HEK293 (cell line): ENCODE measurements around the gene TP53BP2.

Experiments
- CTCF ChIA-PET: fragments of 350-600 bp; formaldehyde crosslinking; extraction: SDS; loops from one replicate; lab custom pipeline; 2021; ENCODE audit warnings: antibody characterized with exemption; lab: Yijun Ruan, JAX
- POLR2A ChIA-PET: fragments of 300-600 bp; formaldehyde crosslinking; extraction: SDS; loops from one replicate; lab custom pipeline; 2020; ENCODE audit warnings: antibody characterized with exemption, inconsistent platforms; lab: Yijun Ruan, JAX
- H3K27ac ChIP-seq: fragments of 200-500 bp; sonication (Bioruptor generic); 2 replicates; pipeline ENCODE4 v1.5.1; 2014; ENCODE audit warnings: low read depth, low read length, control low read depth, inconsistent platforms; ENCODE audit errors: extremely low read depth
- H3K36me3 ChIP-seq, 2 experiments: fragments of 200-500 bp in 1 of 2; sonication (Bioruptor generic) in 1 of 2; 1 replicate in 1 of 2; 2 replicates in 1 of 2; pipeline ENCODE4 v1.5.1; 2014 to 2017; ENCODE audit warnings: inconsistent platforms in 2 of 2, low read length in 2 of 2; ENCODE audit not compliant: control insufficient read depth in 2 of 2, insufficient read depth in 1 of 2
- H3K4me1 ChIP-seq: fragments of 200-500 bp; sonication (Bioruptor generic); 2 replicates; pipeline ENCODE4 v1.5.1; 2014; ENCODE audit warnings: mild to moderate bottlenecking, low read length, inconsistent platforms; ENCODE audit not compliant: control insufficient read depth, insufficient read depth
- H3K4me3 ChIP-seq: 2 replicates; pipeline ENCODE4 v1.5.1; 2011; ENCODE audit warnings: low read depth, mild to moderate bottlenecking, control low read depth, low read length, moderate library complexity
- H3K9me3 ChIP-seq: fragments of 200-500 bp; sonication (Bioruptor generic); 2 replicates; pipeline ENCODE4 v1.5.1; 2014; ENCODE audit warnings: low read depth, low read length, inconsistent platforms; ENCODE audit not compliant: control insufficient read depth, insufficient read depth
- GFI1B ChIP-seq: fragments of 450-650 bp; formaldehyde crosslinking; IDR thresholded peaks from 2 replicates; pipeline ENCODE4 v1.5.1; 2016; ENCODE audit warnings: missing biosample characterization, missing genetic modification characterization
- HOXD13 ChIP-seq: sonication (generic); formaldehyde crosslinking; IDR thresholded peaks from 2 replicates; pipeline ENCODE4 v1.8.0; 2022; ENCODE audit warnings: missing genetic modification reagents, borderline replicate concordance
- MZF1 ChIP-seq: fragments of 450-650 bp; formaldehyde crosslinking; IDR thresholded peaks from 2 replicates; pipeline ENCODE4 v1.5.1; 2017; ENCODE audit warnings: missing biosample characterization, missing genetic modification characterization, borderline replicate concordance
- PRDM6 ChIP-seq: fragments of 450-650 bp; formaldehyde crosslinking; IDR thresholded peaks from 2 replicates; pipeline ENCODE4 v1.5.1; 2017; ENCODE audit warnings: missing biosample characterization, missing genetic modification characterization
- REST ChIP-seq: fragments of 450-650 bp; formaldehyde crosslinking; IDR thresholded peaks from 2 replicates; pipeline ENCODE4 v1.5.1; 2016; ENCODE audit warnings: missing biosample characterization, missing genetic modification characterization
- SP3 ChIP-seq: fragments of 450-650 bp; formaldehyde crosslinking; IDR thresholded peaks from 2 replicates; pipeline ENCODE4 v1.5.1; 2016; ENCODE audit warnings: missing biosample characterization, missing genetic modification characterization
- SP7 ChIP-seq: fragments of 450-650 bp; formaldehyde crosslinking; IDR thresholded peaks from 2 replicates; pipeline ENCODE4 v1.5.1; 2016; ENCODE audit warnings: missing biosample characterization, missing genetic modification characterization
- YY1 ChIP-seq: fragments of 450-650 bp; formaldehyde crosslinking; IDR thresholded peaks from 2 replicates; pipeline ENCODE4 v1.5.1; 2018; ENCODE audit warnings: missing biosample characterization, missing genetic modification characterization
- YY2 ChIP-seq: fragments of 450-650 bp; formaldehyde crosslinking; IDR thresholded peaks from 2 replicates; pipeline ENCODE4 v1.5.1; 2016; ENCODE audit warnings: missing biosample characterization, missing genetic modification characterization
- ZBTB17 ChIP-seq: fragments of 450-650 bp; formaldehyde crosslinking; IDR thresholded peaks from 2 replicates; pipeline ENCODE4 v1.5.1; 2016; ENCODE audit warnings: missing biosample characterization, missing genetic modification characterization
- ZBTB21 ChIP-seq: fragments of 450-650 bp; formaldehyde crosslinking; IDR thresholded peaks from 2 replicates; pipeline ENCODE4 v1.5.1; 2017; ENCODE audit warnings: missing biosample characterization, missing genetic modification characterization
- ZBTB8A ChIP-seq: fragments of 450-650 bp; formaldehyde crosslinking; IDR thresholded peaks from 2 replicates; pipeline ENCODE4 v1.5.1; 2016; ENCODE audit warnings: missing biosample characterization, missing genetic modification characterization
- ZNF10 ChIP-seq: fragments of 450-650 bp; formaldehyde crosslinking; IDR thresholded peaks from 2 replicates; pipeline ENCODE4 v1.5.1; 2017; ENCODE audit warnings: missing biosample characterization, missing genetic modification characterization
- ZNF114 ChIP-seq: fragments of 450-650 bp; formaldehyde crosslinking; IDR thresholded peaks from 2 replicates; pipeline ENCODE4 v1.5.0; 2017; ENCODE audit warnings: missing biosample characterization, missing genetic modification characterization
- ZNF121 ChIP-seq: fragments of 450-650 bp; formaldehyde crosslinking; IDR thresholded peaks from 2 replicates; pipeline ENCODE4 v1.5.1; 2016; ENCODE audit warnings: missing biosample characterization, missing genetic modification characterization
- ZNF155 ChIP-seq: fragments of 450-650 bp; formaldehyde crosslinking; IDR thresholded peaks from 2 replicates; pipeline ENCODE4 v1.5.1; 2016; ENCODE audit warnings: missing biosample characterization, missing genetic modification characterization
- ZNF366 ChIP-seq: fragments of 450-650 bp; formaldehyde crosslinking; conservative IDR thresholded peaks from 2 replicates; pipeline ENCODE4 v1.5.1; 2016; ENCODE audit warnings: missing biosample characterization, missing genetic modification characterization
- ZNF398 ChIP-seq: fragments of 450-650 bp; formaldehyde crosslinking; IDR thresholded peaks from 2 replicates; pipeline ENCODE4 v1.5.1; 2017; ENCODE audit warnings: missing biosample characterization, missing genetic modification characterization
- ZNF530 ChIP-seq: fragments of 450-650 bp; formaldehyde crosslinking; IDR thresholded peaks from 2 replicates; pipeline ENCODE4 v1.5.1; 2016; ENCODE audit warnings: low read depth, missing biosample characterization, missing genetic modification characterization
- ZNF560 ChIP-seq: fragments of 450-650 bp; formaldehyde crosslinking; IDR thresholded peaks from 2 replicates; pipeline ENCODE4 v1.5.1; 2017; ENCODE audit warnings: missing biosample characterization, missing genetic modification characterization, borderline replicate concordance
- ZNF571 ChIP-seq: fragments of 450-650 bp; formaldehyde crosslinking; IDR thresholded peaks from 2 replicates; pipeline ENCODE4 v1.5.0; 2017; ENCODE audit warnings: missing biosample characterization, missing genetic modification characterization
- ZNF654 ChIP-seq: fragments of 450-650 bp; formaldehyde crosslinking; IDR thresholded peaks from 2 replicates; pipeline ENCODE4 v1.5.1; 2016; ENCODE audit warnings: low read depth, missing biosample characterization, missing genetic modification characterization
- ZNF664 ChIP-seq: fragments of 450-650 bp; formaldehyde crosslinking; IDR thresholded peaks from 2 replicates; pipeline ENCODE4 v1.5.1; 2016; ENCODE audit warnings: missing biosample characterization, missing genetic modification characterization
- ZNF776 ChIP-seq: fragments of 450-650 bp; formaldehyde crosslinking; IDR thresholded peaks from 2 replicates; pipeline ENCODE4 v1.5.0; 2017; ENCODE audit warnings: missing biosample characterization, missing genetic modification characterization, borderline replicate concordance
- TF ChIP-seq, protein P1 (sequence below): fragments of 450-650 bp; formaldehyde crosslinking; IDR thresholded peaks from 2 replicates; pipeline ENCODE4 v1.5.1; 2016; ENCODE audit warnings: missing biosample characterization, missing genetic modification characterization
- TF ChIP-seq, protein P2 (sequence below): fragments of 450-650 bp; formaldehyde crosslinking; IDR thresholded peaks from 2 replicates; pipeline ENCODE4 v1.5.1; 2016; ENCODE audit warnings: missing biosample characterization, missing genetic modification characterization
- TF ChIP-seq, protein P3 (sequence below): fragments of 450-650 bp; formaldehyde crosslinking; conservative IDR thresholded peaks from 2 replicates; pipeline ENCODE4 v1.5.1; 2016; ENCODE audit warnings: low read depth, missing biosample characterization, missing genetic modification characterization

Gene TP53BP2

DNA sequence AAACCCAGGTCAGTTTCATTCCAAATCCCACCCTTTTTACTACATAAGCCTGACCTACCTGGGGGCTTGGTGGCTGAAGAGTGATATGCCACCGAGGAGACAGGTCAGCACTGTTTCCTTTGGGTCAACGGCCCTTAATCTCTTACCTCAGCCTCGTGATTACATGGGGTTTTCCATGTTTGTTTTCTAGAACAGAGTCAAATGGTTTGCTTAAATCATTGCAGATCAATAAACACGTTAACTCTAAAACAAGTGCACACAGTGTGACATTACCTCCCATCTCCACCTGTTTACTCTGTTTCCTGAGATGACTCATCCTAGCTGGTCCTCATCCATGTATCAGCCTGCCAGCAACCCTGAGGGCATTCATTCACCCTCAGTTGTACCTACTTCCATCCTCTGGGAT, 40.8 kb upstream of the TP53BP2 start:
- ChIA-PET CTCF (interaction anchor here (1.6 to 2.5 kb wide), 2 partner anchors 75 to 191 kb away, joined by 5 to 9 read pairs; no protein-coding TSS in a partner anchor), POLR2A (no interaction called here)
- Histone ChIP-seq H3K27ac (no peak overlapping the region), H3K36me3 (no peaks in the 10 kb centered on the region), H3K4me1 (peaks cover 4% of the 10 kb centered on the region), H3K9me3 (no peaks in the 10 kb centered on the region), H3K4me3 (no peak overlapping the region)
- TF ChIP-seq GFI1B (tag by site-specific recombination) (0 out of 2 replicates have a peak, but pooled peaks have one; percentile 54), REST (no peak), ZNF530 (no peak), ZNF654 (tag by site-specific recombination) (no peak), HOXD13 (CRISPR knock-in tag) (no peak), YY2 (no peak), ZNF114 (tag by site-specific recombination) (no peak), ZNF366 (tag by site-specific recombination) (peak; percentile 56), ZBTB21 (tag by site-specific recombination) (0 out of 2 replicates have a peak, but pooled peaks have one; percentile 22), PRDM6 (tag by site-specific recombination) (no peak), ZBTB17 (peak; percentile 69; the same call in 1 of the 2 replicates), ZNF398 (peak; percentile 43; the same call in 1 of the 2 replicates), ZNF571 (tag by site-specific recombination) (no peak), ZNF121 (no peak), MZF1 (no peak), ZNF560 (tag by site-specific recombination) (no peak), ZNF155 (tag by site-specific recombination) (no peak), SP3 (tag by site-specific recombination) (no peak), ZBTB8A (tag by site-specific recombination) (no peak), SP7 (tag by site-specific recombination) (peak; percentile 70; the same call in 1 of the 2 replicates), YY1 (no peak), ZNF776 (tag by site-specific recombination) (no peak), ZNF10 (tag by site-specific recombination) (no peak), ZNF664 (tag by site-specific recombination) (no peak)
- TF ChIP-seq, protein P1, sequence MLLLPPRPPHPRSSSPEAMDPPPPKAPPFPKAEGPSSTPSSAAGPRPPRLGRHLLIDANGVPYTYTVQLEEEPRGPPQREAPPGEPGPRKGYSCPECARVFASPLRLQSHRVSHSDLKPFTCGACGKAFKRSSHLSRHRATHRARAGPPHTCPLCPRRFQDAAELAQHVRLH (tag by site-specific recombination), result no peak
- TF ChIP-seq, protein P2, sequence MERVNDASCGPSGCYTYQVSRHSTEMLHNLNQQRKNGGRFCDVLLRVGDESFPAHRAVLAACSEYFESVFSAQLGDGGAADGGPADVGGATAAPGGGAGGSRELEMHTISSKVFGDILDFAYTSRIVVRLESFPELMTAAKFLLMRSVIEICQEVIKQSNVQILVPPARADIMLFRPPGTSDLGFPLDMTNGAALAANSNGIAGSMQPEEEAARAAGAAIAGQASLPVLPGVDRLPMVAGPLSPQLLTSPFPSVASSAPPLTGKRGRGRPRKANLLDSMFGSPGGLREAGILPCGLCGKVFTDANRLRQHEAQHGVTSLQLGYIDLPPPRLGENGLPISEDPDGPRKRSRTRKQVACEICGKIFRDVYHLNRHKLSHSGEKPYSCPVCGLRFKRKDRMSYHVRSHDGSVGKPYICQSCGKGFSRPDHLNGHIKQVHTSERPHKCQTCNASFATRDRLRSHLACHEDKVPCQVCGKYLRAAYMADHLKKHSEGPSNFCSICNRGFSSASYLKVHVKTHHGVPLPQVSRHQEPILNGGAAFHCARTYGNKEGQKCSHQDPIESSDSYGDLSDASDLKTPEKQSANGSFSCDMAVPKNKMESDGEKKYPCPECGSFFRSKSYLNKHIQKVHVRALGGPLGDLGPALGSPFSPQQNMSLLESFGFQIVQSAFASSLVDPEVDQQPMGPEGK (tag by site-specific recombination), result no peak
- TF ChIP-seq, protein P3, sequence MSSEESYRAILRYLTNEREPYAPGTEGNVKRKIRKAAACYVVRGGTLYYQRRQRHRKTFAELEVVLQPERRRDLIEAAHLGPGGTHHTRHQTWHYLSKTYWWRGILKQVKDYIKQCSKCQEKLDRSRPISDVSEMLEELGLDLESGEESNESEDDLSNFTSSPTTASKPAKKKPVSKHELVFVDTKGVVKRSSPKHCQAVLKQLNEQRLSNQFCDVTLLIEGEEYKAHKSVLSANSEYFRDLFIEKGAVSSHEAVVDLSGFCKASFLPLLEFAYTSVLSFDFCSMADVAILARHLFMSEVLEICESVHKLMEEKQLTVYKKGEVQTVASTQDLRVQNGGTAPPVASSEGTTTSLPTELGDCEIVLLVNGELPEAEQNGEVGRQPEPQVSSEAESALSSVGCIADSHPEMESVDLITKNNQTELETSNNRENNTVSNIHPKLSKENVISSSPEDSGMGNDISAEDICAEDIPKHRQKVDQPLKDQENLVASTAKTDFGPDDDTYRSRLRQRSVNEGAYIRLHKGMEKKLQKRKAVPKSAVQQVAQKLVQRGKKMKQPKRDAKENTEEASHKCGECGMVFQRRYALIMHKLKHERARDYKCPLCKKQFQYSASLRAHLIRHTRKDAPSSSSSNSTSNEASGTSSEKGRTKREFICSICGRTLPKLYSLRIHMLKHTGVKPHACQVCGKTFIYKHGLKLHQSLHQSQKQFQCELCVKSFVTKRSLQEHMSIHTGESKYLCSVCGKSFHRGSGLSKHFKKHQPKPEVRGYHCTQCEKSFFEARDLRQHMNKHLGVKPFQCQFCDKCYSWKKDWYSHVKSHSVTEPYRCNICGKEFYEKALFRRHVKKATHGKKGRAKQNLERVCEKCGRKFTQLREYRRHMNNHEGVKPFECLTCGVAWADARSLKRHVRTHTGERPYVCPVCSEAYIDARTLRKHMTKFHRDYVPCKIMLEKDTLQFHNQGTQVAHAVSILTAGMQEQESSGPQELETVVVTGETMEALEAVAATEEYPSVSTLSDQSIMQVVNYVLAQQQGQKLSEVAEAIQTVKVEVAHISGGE (tag by site-specific recombination), result no peak
